ENCODE results near the gene JAK3.
"Not testable (repeated sequence)": the region's sequence is repeated elsewhere in the genome, so short reads cannot be mapped to it uniquely, and the experiment has no call there.

JAK3 gene

DNA sequence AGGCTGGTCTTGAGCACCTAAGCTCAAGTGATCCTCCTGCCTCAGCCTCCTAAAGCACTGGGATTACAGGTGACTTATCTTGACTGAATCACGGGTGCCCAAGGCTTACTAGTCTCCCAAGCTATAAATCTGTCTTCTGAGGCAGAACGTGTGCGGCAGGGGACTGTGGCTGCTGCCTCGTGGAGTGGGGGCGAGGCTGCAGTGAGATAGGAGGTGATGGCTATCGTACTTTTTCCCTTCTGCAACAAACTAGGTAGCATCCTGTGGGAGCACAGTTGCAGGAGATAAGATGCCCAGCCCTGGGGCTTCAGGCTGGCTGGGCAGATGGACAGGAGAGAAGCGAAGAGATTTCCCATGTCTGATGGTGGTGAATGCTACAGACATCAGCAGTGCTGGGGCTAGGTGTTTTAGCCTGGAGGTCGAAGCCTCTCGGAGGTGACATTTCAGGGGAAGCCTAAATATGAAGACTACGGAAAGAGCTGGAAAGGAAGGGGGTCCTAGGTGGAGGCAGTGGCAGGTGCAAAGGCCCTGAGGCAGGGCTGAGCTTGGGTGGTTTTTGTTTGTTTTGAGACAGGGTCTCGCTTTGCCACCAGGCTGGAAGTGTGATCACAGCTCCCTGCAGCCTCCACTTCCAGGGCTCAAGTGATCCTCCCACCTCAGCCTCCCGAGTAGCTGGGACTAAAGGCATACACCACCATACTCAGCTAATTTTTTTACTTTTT is 45.5 kb downstream of the JAK3 start:
- DNase-seq = no peak

DNA sequence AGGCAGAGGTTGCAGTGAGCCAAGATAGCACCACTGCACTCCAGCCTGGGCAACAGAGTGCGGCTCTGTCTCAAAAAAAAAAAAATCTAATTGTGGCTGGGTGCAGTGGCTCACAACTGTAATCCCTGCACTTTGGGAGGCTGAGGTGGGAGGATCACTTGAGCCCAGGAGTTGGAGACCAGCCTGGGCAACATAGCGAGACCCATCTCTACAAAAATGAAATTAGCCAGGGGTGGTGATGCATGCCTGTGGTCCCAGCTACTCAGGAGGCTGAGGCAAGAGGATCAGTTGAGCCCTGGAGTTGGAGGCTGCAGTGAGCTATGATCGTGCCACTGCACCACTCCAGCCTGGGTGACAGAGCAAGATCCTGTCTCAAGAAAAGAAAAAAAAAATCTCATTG is 49.2 kb downstream of the JAK3 start:
- not testable (repeated sequence) for DNase-seq

GRCh38 chr19:17797424-17798201 is 50.2 kb downstream of the JAK3 start:
- no peak for DNase-seq

DNA sequence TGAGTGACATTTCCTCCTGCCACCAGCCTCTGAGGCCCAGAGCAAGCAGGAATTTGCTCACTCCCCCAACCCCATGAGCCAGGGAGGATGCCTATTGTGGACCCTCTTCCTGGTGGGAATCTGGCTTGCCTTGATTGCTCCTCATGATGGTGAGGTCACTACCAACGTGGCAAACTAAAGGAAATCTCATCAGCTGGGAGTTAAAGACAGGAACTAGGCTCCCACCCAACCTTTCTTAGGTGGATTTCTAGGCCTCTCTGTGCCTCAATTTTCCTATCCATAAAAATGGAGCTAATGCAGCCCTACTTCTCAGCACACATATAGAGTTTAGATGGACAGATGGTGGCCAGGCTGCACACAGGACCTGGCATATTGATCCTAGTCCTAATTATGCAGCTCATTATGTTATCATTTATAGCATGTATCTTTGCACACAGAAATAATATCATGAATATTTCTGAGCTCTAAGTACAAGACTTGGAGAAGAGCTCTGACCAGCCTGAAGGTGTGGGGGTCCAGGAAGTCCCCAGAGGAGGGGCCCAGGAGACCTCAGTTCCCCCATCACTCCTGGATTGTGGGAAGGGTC is 50.9 kb downstream of the JAK3 start:
- no peak for DNase-seq

DNA sequence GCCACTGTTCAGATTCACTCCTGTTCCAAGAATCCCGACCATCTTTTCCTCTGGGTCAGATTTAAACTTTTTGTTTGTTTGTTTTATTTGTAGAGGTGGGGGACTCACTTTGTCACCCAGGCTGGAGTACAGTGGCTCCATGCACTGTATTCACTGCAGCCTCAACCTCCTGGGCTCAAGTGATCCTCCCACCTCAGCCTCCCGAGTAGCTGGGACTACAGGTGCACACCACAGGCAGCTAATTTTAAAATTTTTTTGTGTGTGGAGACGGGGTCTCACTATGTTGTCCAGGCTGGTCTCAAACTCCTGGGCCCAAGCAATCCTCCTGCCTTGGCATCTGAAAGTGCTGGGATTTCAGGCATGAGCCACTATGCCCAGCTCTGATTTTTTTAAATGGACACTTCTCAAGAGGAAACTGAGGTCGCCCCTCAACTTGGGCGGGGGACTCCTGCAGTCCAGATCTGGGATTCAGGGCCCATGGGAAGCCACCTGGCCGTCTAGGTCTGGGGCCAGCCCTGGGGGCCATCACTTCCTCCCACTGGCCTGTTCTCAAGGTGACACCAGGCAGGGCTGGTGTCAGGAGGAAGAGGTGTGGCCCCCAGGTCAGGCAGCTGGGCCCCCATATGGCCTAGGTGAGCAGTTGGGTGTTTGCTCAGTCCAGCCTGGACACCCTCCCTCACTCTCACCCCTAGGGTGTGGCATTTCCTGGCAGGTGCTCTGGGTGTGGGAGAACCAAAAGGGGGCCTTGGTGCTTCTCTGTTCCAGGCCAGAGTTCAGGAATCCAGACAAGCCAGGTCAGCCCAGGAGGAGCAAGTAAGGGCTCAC is 51.6 kb downstream of the JAK3 start:
- DNase-seq = no peak

DNA sequence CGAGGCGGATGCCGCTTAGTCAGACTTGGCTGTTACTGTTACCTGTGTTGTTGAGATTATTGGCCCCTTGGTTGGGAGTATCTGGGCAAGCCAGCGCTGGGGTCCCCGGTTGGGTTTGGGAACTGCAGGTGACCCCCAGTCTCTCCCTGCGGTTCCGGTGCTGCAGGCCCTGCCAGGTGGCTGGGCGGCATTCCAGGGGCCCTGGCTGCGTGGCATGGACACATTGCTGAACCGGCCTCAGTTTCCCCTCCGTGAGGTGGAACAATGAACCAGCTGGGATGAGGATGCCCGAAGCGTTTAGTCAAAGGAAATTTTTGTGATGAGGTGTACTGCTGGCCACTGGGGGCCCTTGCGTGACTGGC is 52.3 kb downstream of the JAK3 start:
- DNase-seq = no peak

- DNase-seq = no peak
These were observed 52.9 kb downstream of the JAK3 start, which contains the start of gene B3GNT3 for GRCh38 chr19:17794731-17795494. Gene B3GNT3, plus strand, starts transcription at chr19:17795138. Its CDS starts 12,670 bp downstream, at chr19:17807808.

DNA sequence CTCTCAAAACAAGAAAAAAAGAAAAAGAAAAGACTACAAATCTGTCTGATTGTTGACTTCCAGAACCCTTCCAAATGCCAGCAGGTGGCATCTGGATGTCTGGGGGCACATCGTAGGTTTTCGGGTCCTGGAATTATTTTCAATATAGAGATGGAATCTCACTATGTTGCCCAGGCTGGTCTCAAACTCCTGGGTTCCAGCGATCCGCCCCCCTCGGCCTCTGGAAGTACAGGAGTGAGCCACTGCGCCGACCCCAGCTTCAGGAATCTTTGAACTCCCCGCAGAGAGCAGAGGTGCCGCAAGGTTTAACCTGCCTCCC is 53.4 kb downstream of the JAK3 start:
- DNase-seq = no peak

- DNase-seq = no peak
These were observed 57.6 kb downstream of the JAK3 start for GRCh38 chr19:17790059-17790780.

GRCh38 chr19:17788632-17789031 is 59.1 kb downstream of the JAK3 start:
- DNase-seq = no peak

- DNase-seq = no peak
These were observed 60.4 kb downstream of the JAK3 start for GRCh38 chr19:17787274-17787913.

DNA sequence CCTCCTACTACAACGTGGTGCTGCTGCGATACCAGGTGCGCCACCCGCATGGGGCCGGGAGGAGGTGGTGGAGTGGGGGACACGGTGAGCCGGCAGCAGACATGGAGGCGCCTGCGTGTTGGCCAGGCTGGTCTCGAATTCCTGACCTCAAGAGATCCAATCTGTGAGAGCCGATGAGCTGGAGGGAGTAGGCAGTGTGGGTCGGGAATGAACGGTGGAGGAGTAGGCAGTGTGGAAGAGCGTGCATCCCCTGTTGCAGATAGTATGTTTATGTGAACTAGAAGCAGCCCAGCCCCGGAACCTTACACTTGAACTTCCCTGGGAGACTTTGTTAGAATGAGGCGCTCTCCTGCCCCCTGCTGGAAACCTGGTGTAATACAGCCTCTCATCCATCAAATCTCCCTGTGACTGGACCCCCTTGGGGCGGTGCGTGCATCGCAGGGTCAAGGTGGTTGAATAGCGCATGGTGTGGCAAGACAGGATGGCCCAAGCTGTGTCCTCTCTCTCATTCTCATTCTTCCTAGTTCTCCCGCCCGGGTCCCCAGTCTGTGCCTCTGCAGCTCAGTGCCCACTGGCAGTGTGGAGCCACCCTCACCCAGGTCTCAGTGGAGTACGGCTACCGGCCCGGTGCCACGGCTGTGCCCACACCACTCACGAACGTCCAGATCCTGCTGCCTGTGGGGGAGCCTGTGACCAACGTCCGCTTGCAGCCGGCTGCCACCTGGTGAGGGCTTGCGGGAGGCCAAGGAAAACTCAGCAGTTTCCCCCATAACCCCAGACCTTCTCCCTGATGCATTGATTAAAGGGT is 63.4 kb downstream of the JAK3 start:
- DNase-seq = peak; percentile 28

GRCh38 chr19:17783721-17784120 is 64.1 kb downstream of the JAK3 start:
- DNase-seq = not testable (repeated sequence)

- DNase-seq = no peak
These were observed 67.0 kb downstream of the JAK3 start for GRCh38 chr19:17780781-17781180.

GRCh38 chr19:17778968-17779929 is 68.5 kb downstream of the JAK3 start:
- no peak for DNase-seq

- DNase-seq = no peak
These were observed 69.4 kb downstream of the JAK3 start for GRCh38 chr19:17778251-17778967.

- DNase-seq = not testable (repeated sequence)
These were observed 69.9 kb downstream of the JAK3 start for GRCh38 chr19:17777840-17778239.

Data from NCI-H446 treated with DMSO at 0.1 percent for 48 hours (cell line).